GM12874 (cell line): ENCODE measurements around the gene ST3GAL6.

ENCODE experiments used
- TF ChIP-seq, protein P1 (sequence below): IDR thresholded peaks from 2 replicates; pipeline ENCODE4 v1.5.1; 2011; ENCODE audit warnings: low read depth, mild to moderate bottlenecking, control low read depth, low read length, moderate library complexity; ENCODE audit not compliant: insufficient read depth

The ST3GAL6 gene

DNA sequence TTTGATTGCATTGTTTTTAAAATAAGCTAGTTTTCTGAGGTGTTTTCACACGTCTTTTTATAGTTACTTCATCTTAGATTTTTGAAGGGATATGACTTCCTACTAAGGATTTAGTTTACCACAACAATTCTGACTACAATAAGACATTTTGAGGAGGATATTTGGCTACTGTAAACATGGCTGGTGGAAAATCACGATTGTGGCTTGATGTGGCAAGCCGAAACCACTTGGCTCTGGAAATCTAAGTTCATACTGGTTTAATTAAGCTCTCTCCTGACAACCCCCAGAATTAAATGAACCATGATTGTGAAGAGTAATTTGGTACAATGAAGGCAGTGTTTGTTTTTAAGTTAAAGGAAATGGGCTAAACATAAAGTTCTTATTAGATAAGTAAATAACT is 30.8 kb downstream of the ST3GAL6 start:
- TF ChIP-seq, protein P1, sequence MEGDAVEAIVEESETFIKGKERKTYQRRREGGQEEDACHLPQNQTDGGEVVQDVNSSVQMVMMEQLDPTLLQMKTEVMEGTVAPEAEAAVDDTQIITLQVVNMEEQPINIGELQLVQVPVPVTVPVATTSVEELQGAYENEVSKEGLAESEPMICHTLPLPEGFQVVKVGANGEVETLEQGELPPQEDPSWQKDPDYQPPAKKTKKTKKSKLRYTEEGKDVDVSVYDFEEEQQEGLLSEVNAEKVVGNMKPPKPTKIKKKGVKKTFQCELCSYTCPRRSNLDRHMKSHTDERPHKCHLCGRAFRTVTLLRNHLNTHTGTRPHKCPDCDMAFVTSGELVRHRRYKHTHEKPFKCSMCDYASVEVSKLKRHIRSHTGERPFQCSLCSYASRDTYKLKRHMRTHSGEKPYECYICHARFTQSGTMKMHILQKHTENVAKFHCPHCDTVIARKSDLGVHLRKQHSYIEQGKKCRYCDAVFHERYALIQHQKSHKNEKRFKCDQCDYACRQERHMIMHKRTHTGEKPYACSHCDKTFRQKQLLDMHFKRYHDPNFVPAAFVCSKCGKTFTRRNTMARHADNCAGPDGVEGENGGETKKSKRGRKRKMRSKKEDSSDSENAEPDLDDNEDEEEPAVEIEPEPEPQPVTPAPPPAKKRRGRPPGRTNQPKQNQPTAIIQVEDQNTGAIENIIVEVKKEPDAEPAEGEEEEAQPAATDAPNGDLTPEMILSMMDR = no peak

DNA sequence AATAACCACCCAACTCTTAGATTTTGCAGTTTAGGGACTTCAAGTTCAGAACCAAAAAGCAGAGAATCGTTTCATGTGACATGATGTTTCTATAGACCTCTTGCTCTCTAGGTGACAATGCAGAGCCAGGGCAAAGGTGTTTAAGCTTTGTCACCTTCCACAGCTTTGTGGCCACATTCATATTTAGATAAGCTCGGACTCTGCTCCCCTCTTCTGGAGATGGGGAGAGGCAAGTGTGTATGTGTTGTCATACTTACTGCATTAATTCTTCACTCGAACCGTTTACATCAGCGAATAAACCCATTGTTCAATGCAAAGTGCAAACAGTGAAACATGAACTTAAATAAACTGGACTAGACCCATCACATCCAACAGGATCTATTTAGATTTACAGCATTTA is 33.2 kb downstream of the ST3GAL6 start:
- TF ChIP-seq, protein P1 = no peak

DNA sequence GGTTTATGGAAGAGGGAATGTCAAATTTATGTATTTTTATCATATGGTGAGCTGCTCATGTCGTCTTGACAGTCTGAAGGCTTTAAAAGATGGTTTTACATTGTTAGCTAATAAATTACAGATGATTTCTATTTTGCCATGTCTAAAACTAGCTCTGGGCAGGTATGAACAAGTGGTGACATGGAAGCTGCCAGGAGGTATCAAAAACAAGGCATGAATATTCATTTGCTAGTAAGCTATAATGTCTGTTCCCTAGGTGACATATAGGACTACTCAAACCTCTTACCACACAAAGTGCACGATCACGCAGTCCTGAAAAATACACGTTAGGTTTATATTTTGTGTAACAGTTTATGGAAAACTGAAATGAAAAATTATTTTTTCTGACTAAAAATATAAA is 34.8 kb downstream of the ST3GAL6 start:
- TF ChIP-seq, protein P1 = no peak

DNA sequence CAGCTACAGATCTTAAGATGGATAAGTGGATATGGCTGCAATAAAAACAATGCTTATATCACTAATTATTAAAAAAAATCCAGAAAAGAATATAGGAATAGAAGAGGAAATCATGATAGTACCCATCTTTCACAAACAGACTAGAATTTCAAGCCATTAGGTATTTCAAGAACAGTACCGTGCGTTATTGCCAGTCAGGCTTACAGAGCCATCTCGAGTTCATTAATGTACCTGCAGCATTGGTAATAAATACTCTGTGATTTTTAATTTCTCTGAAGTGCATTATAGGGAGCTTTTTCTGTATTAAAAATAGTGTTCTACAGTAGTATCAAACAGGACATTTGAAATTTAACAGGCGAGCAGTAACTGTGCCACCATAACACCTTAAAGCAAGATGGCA is 35.7 kb downstream of the ST3GAL6 start:
- TF ChIP-seq, protein P1 = 0 out of 2 replicates have a peak, but pooled peaks have one; percentile 4

DNA sequence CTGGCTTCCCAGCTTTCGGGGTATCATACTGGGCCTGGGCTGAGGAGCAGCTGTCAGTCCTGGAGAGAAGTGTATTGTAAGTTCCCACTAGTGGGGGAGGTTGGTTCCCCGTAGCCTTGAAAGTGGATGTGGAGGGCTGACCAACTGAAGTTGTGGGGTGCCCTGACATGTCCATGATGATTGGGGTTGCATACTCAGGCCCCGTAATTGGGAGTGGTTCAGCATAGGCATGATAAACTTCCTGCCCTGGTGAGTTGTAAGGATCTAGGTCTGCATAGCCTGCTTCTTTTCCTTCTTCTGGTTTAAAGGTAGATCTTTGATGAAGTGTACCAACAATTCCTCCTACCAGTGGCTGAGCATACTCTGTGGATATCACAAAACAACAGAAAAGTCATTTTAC is 36.3 kb downstream of the ST3GAL6 start:
- TF ChIP-seq, protein P1 = no peak

DNA sequence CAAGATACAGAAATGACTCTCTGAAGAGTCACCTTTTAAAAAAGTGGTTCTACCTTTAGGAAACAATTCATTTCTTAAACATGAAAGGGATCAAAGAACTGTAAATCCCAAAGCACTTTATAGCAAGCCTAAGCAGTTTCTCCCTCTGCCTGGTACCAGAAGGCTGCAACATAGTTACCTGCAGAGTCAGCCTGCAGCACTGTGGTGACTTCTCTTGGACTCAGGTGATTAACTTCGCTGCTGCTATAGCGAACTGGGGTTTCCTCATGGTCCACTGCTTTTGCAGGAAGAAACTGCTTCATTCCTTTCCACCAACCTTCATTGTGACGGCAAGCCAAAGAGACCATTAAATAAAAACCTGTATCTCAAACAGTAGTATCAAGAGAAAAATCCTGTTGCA is 37.3 kb downstream of the ST3GAL6 start:
- TF ChIP-seq, protein P1 = no peak

DNA sequence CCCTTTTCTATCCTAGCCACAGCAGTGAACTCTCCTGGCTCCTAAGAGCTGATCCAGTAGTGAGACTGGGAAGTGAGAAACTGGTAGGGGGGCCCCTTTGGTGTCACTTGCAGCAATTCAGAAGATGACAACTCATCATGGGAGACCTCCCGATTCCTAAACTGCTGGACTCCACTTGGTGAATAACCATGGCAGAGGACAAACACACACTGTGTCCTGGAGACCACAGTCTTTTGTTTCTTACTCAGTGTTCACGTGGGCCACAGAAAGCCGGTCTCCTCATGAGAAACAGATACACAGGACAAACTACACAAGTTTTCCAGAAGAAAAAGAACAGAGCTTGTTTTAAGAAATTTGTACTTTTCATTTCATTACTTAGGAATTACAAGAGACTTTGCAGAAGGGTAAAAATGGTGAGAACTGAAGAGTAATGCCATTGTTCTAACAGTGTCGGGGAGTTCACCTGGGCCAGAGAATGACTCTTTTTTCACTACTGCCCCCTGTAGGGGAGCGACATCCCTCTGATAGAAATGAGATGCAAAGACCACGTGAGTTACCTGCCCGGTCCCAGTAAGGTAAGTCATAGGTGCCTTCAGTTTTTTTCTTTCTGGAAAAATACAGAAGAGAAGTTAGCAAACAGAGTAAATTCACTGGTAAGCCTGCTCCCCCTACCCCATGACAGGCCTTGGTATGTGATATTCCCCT is 38.1 kb downstream of the ST3GAL6 start:
- TF ChIP-seq, protein P1 = 0 out of 2 replicates have a peak, but pooled peaks have one; percentile 3

DNA sequence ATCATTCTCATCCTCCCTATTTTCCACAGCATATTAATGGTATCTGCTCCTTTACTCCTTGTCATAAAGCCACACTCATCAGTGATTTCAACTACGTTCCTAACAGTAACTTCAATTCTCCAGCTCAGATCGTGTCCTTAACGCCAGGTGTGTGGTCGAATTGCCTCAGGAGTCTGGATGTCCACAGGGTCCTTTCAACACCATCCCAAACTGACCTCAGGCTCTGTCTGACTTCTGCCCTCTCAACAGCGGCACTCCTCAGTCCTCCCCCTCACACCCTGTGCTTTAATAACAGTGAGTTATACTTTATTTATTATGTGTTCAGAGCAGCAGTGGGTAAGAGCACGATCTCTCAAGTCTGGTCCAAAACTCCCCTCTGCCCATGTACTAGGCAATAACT is 42.4 kb downstream of the ST3GAL6 start:
- TF ChIP-seq, protein P1 = no peak
